DND-41 (cell line): ENCODE measurements around the gene UGT2B15.

Experiments
- EZH2 ChIP-seq: IDR thresholded peaks from 3 replicates; pipeline ENCODE4 v1.6.1; 2012; ENCODE audit warnings: borderline replicate concordance, low read depth, mild to moderate bottlenecking, moderate library complexity, low read length, inconsistent platforms; ENCODE audit not compliant: severe bottlenecking
- TF ChIP-seq, protein P1 (sequence below): IDR thresholded peaks from 2 replicates; pipeline ENCODE4 v1.5.1; 2012; ENCODE audit warnings: borderline replicate concordance, low read length, moderate library complexity, mild to moderate bottlenecking; ENCODE audit not compliant: poor library complexity, severe bottlenecking; ENCODE audit errors: extremely low read depth

DNA sequence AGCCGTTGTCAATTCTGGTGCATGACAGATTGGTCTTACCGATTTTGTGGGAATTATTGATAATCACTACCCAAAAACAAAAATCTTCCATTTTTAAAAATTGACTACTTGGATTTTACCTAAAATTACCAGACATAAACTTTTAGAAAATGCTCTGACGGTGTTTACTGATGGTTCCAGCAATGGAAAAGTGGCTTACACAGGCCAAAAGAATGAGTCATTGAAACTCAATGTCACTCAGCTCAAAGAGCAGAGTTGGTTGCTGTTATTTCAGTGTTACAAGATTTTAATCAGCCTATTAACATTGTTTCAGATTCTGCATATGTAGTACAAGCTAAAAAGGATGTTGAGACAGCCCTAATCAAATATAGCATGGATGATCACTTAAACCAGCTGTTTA is 71.3 kb downstream of the UGT2B15 start:
- TF ChIP-seq, protein P1, sequence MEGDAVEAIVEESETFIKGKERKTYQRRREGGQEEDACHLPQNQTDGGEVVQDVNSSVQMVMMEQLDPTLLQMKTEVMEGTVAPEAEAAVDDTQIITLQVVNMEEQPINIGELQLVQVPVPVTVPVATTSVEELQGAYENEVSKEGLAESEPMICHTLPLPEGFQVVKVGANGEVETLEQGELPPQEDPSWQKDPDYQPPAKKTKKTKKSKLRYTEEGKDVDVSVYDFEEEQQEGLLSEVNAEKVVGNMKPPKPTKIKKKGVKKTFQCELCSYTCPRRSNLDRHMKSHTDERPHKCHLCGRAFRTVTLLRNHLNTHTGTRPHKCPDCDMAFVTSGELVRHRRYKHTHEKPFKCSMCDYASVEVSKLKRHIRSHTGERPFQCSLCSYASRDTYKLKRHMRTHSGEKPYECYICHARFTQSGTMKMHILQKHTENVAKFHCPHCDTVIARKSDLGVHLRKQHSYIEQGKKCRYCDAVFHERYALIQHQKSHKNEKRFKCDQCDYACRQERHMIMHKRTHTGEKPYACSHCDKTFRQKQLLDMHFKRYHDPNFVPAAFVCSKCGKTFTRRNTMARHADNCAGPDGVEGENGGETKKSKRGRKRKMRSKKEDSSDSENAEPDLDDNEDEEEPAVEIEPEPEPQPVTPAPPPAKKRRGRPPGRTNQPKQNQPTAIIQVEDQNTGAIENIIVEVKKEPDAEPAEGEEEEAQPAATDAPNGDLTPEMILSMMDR: no peak
- TF ChIP-seq EZH2: no peak
